HL-60 (cell line): Measurements from ENCODE around the gene NXPH4.

Experiments
- DNase-seq, 2 experiments: peaks; one replicate each; pipeline ENCODE4 v3.0.0-alpha.2; 2010 to 2020; ENCODE audit warnings: low read depth in 1 of 2, low spot score in 1 of 2
- H3K27ac ChIP-seq: fragments of 250-450 bp; sonication (Bioruptor Pico); replicated peaks from 2 replicates; pipeline ENCODE4 v1.5.1; 2020; ENCODE audit warnings: mild to moderate bottlenecking, moderate library complexity
- H3K27me3 ChIP-seq: fragments of 250-450 bp; sonication (Bioruptor Pico); 2 replicates; pipeline ENCODE4 v1.5.1; 2021; ENCODE audit warnings: mild to moderate bottlenecking, moderate library complexity; ENCODE audit not compliant: insufficient read depth, poor library complexity, severe bottlenecking
- H3K4me3 ChIP-seq: replicated peaks from 2 replicates; pipeline ENCODE4 v1.5.1; 2011; ENCODE audit warnings: mild to moderate bottlenecking, control low read depth, low read length; ENCODE audit not compliant: insufficient read depth
- CTCF ChIP-seq: IDR thresholded peaks from one replicate; pipeline ENCODE4 v1.5.1; 2011; ENCODE audit warnings: low read length, control low read depth, inconsistent platforms; ENCODE audit not compliant: insufficient read depth
- GABPA ChIP-seq: IDR thresholded peaks from 2 replicates; pipeline ENCODE4 v1.6.1; 2012; ENCODE audit warnings: low read depth
- POLR2AphosphoS5 ChIP-seq: IDR thresholded peaks from 2 replicates; pipeline ENCODE4 v1.6.1; 2012; ENCODE audit warnings: low read depth
- REST ChIP-seq: IDR thresholded peaks from 2 replicates; pipeline ENCODE4 v1.6.1; 2012; ENCODE audit warnings: low read depth; ENCODE audit not compliant: insufficient replicate concordance
- SPI1 ChIP-seq: IDR thresholded peaks from 2 replicates; pipeline ENCODE4 v1.6.1; 2012; ENCODE audit warnings: low read depth, mild to moderate bottlenecking, borderline replicate concordance

Gene NXPH4

GRCh38 chr12:57224973-57225679 lies 8.5 kb downstream of the NXPH4 start:
- Histone ChIP-seq H3K27ac (no peak overlapping the region), H3K27me3 (peaks cover 60% of the 10 kb centered on the region), H3K4me3 (no peak overlapping the region)
- DNase-seq: peak in 1 of 2 experiments; percentile 53
- TF ChIP-seq CTCF: peak; percentile 52
- no peak for TF ChIP-seq GABPA
- TF ChIP-seq SPI1: no peak
- TF ChIP-seq POLR2AphosphoS5: no peak
- TF ChIP-seq REST: no peak

GRCh38 chr12:57225680-57226210 lies 9.2 kb downstream of the NXPH4 start:
- DNase-seq: no peak

More at GRCh38 chr12:57225680-57226210, 9.2 kb downstream of the NXPH4 start:
- no peak for TF ChIP-seq REST
- no peak for TF ChIP-seq CTCF
- no peak for TF ChIP-seq GABPA
- TF ChIP-seq SPI1: no peak
- no peak for TF ChIP-seq POLR2AphosphoS5
- no peak overlapping the region for H3K27ac ChIP-seq
- H3K4me3 ChIP-seq: no peak overlapping the region
- peaks cover 54% of the 10 kb centered on the region for H3K27me3 ChIP-seq
